Dendritic cell treated with granulocyte-macrophage colony-stimulating factor and Interleukin-4, amounts not matched to agents 40 ng/mL and 50 ng/mL, for 4 days (primary cell): ENCODE measurements around the gene FLCN.

Experiments used
- H3K27ac Mint-ChIP-seq: one replicate; pipeline ENCODE4 v1.8.0; 2022; ENCODE audit warnings: mild to moderate bottlenecking, mixed read lengths
- H3K27me3 Mint-ChIP-seq: one replicate; pipeline ENCODE4 v1.8.0; 2022; ENCODE audit warnings: mild to moderate bottlenecking, mixed read lengths
- H3K36me3 Mint-ChIP-seq: one replicate; pipeline ENCODE4 v1.8.0; 2022; ENCODE audit warnings: low read depth, mixed read lengths
- H3K4me1 Mint-ChIP-seq: one replicate; pipeline ENCODE4 v1.8.0; 2022; ENCODE audit warnings: low read depth, mixed read lengths
- H3K4me3 Mint-ChIP-seq: one replicate; pipeline ENCODE4 v1.8.0; 2022; ENCODE audit warnings: mild to moderate bottlenecking, moderate library complexity, mixed read lengths
- H3K9me3 Mint-ChIP-seq: one replicate; pipeline ENCODE4 v1.8.0; 2022; ENCODE audit warnings: mixed read lengths
- intact Hi-C: fragments of 100-400 bp; cut with micrococcal nuclease; formaldehyde crosslinking; loops from one replicate; pipeline ENCODE4 v1.15.0; 2022

Gene FLCN

GRCh38 chr17:17180741-17181525 is 56.0 kb downstream of the FLCN start:
- no peaks in the 10 kb centered on the region for H3K9me3 Mint-ChIP-seq
- H3K27ac Mint-ChIP-seq = no peak overlapping the region
- H3K4me3 Mint-ChIP-seq = no peak overlapping the region
- intact Hi-C loops = no loop called here
- H3K4me1 Mint-ChIP-seq = peaks cover 29% of the 10 kb centered on the region
- no peaks in the 10 kb centered on the region for H3K27me3 Mint-ChIP-seq
- peaks cover 96% of the 10 kb centered on the region for H3K36me3 Mint-ChIP-seq

DNA sequence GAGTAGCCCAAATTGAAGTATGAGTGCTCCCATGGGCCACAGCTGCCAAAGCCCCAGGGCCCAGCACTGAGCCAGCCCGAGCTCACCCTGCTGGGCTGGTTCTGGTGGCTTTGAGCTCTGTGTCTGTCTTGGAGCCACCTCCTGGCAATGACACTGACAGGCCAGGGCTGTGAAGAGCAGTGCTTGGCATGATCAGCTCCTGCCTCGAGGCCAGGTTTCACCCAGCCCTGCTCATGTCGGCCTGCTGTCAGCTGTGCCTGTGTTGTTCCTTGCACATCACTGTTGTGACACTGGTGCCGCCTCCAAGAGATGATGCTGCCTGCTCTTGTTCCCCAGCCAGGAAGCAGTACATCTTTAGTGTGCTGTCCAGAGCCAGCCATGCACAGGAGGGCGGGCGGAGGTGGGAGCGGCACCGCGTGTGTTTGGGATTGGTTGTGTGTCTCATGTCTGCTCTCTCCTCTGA is 56.8 kb downstream of the FLCN start:
- peaks cover 26% of the 10 kb centered on the region for H3K4me1 Mint-ChIP-seq
- intact Hi-C loops = no loop called here
- H3K27ac Mint-ChIP-seq = no peak overlapping the region
- H3K36me3 Mint-ChIP-seq = peaks cover 96% of the 10 kb centered on the region
- no peaks in the 10 kb centered on the region for H3K27me3 Mint-ChIP-seq
- no peaks in the 10 kb centered on the region for H3K9me3 Mint-ChIP-seq
- no peak overlapping the region for H3K4me3 Mint-ChIP-seq

DNA sequence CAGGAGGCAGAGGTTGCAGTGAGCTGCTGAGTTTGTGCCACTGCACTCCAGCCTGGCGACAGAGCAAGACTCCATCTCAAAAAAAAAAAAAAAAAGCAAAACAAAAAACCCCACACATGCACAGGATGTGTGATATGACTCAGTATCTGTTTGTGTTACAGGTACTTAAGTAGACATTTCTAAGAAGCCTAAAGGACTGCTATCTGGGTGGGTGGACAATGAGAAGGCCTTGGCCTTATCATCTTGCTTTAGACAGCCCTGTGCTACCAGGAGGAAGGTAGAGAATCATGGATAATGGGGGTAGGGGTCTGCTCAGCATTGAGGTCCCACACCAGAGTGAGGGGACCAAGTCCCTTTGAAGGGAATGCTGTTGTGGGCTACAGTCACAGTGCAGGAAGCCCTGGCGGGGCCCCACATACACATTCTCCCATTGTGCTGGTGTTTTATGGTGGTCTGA is 57.6 kb downstream of the FLCN start:
- peaks cover 96% of the 10 kb centered on the region for H3K36me3 Mint-ChIP-seq
- peaks cover 23% of the 10 kb centered on the region for H3K4me1 Mint-ChIP-seq
- H3K4me3 Mint-ChIP-seq = no peak overlapping the region
- no peak overlapping the region for H3K27ac Mint-ChIP-seq
- H3K9me3 Mint-ChIP-seq = no peaks in the 10 kb centered on the region
- no peaks in the 10 kb centered on the region for H3K27me3 Mint-ChIP-seq
- intact Hi-C loops = no loop called here

DNA sequence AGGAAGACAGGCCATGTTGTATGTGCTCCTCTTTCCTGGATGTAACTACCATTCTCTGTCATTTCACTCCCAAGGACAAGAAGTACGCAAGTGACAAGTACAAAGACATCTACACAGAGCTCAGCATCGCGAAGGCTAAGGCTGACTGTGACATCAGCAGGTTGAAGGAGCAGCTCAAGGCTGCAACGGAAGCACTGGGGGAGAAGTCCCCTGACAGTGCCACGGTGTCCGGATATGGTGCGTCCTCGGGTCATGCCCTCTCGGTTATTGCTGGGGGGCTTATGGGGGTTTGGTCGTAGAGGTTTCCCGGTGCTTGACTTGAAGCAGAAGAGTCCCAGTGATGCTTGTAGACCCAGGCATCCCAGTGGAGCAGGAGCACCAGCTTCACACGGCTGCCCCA is 59.8 kb downstream of the FLCN start:
- Mint-ChIP-seq H3K27ac (no peak overlapping the region), H3K4me3 (no peak overlapping the region), H3K36me3 (peaks cover 99% of the 10 kb centered on the region)

GRCh38 chr17:17176341-17176740 is 60.6 kb downstream of the FLCN start:
- H3K36me3 Mint-ChIP-seq = peaks cover 99% of the 10 kb centered on the region
- H3K27ac Mint-ChIP-seq = no peak overlapping the region
- H3K9me3 Mint-ChIP-seq = no peaks in the 10 kb centered on the region
- intact Hi-C loops = no loop called here
- H3K4me1 Mint-ChIP-seq = peaks cover 28% of the 10 kb centered on the region
- no peak overlapping the region for H3K4me3 Mint-ChIP-seq
- no peaks in the 10 kb centered on the region for H3K27me3 Mint-ChIP-seq

More for the DNA sequence above, 59.8 kb downstream of the FLCN start:
- H3K9me3 Mint-ChIP-seq = no peaks in the 10 kb centered on the region
- intact Hi-C loops = no loop called here
- no peaks in the 10 kb centered on the region for H3K27me3 Mint-ChIP-seq
- peaks cover 21% of the 10 kb centered on the region for H3K4me1 Mint-ChIP-seq

DNA sequence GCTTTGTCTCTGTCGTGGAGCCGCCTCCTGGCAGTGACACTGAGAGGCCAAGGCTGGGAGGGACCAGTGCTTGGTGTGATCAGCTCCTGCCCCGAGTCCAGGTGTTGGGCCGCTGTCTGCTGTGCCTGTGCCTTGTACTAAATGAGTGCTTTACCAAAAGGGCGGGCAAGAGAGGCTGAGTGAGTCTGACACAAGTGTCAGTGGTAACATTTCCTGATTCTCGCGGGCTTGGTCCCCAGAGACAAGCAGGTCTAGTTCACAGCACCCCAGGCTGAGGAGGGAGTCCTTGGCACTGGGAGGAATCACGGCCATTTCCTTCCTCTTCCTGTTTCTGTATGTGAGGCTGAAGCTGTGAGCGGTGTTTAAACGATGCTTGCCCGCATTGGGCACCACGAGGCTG is 61.1 kb downstream of the FLCN start:
- no peaks in the 10 kb centered on the region for H3K27me3 Mint-ChIP-seq
- peaks cover 29% of the 10 kb centered on the region for H3K4me1 Mint-ChIP-seq
- no peaks in the 10 kb centered on the region for H3K9me3 Mint-ChIP-seq
- peaks cover 99% of the 10 kb centered on the region for H3K36me3 Mint-ChIP-seq
- H3K4me3 Mint-ChIP-seq = no peak overlapping the region
- intact Hi-C loops = no loop called here
- no peak overlapping the region for H3K27ac Mint-ChIP-seq

- H3K27ac Mint-ChIP-seq = no peak overlapping the region
- no peaks in the 10 kb centered on the region for H3K9me3 Mint-ChIP-seq
- no peaks in the 10 kb centered on the region for H3K27me3 Mint-ChIP-seq
- peaks cover 29% of the 10 kb centered on the region for H3K4me1 Mint-ChIP-seq
- H3K4me3 Mint-ChIP-seq = no peak overlapping the region
- intact Hi-C loops = no loop called here
- peaks cover 94% of the 10 kb centered on the region for H3K36me3 Mint-ChIP-seq
These were observed 61.6 kb downstream of the FLCN start for GRCh38 chr17:17175340-17175739.

- H3K4me3 Mint-ChIP-seq = no peak overlapping the region
- intact Hi-C loops = no loop called here
- no peaks in the 10 kb centered on the region for H3K27me3 Mint-ChIP-seq
- no peak overlapping the region for H3K27ac Mint-ChIP-seq
- no peaks in the 10 kb centered on the region for H3K9me3 Mint-ChIP-seq
- peaks cover 29% of the 10 kb centered on the region for H3K4me1 Mint-ChIP-seq
- peaks cover 90% of the 10 kb centered on the region for H3K36me3 Mint-ChIP-seq
These were observed 63.0 kb downstream of the FLCN start for GRCh38 chr17:17173921-17174320.

DNA sequence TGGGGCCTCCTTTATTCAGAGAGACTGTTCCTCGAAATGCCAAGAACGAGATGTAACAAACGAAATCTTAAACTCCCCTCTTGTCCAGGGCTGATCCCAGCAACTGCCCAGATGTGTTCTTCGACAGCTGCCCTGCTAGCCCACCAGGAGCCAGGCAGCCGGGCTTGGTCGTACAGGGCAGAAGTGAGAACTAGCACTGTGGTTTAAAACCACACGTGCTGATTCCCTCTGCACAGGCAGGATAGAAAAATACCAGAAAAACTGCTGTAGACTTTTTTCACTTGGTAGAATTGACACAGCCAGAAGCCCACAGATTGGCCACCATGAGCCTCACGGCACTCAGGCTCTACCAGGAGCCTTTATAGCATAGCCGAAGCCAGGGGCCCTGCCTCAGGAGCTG is 64.0 kb downstream of the FLCN start:
- Mint-ChIP-seq H3K27me3 (no peaks in the 10 kb centered on the region), H3K4me1 (peaks cover 29% of the 10 kb centered on the region), H3K4me3 (no peak overlapping the region)

GRCh38 chr17:17172001-17172939 is 64.7 kb downstream of the FLCN start:
- H3K36me3 Mint-ChIP-seq = peaks cover 90% of the 10 kb centered on the region
- no peak overlapping the region for H3K27ac Mint-ChIP-seq
- no peaks in the 10 kb centered on the region for H3K27me3 Mint-ChIP-seq
- intact Hi-C loops = no loop called here
- no peaks in the 10 kb centered on the region for H3K9me3 Mint-ChIP-seq
- no peak overlapping the region for H3K4me3 Mint-ChIP-seq
- H3K4me1 Mint-ChIP-seq = peaks cover 29% of the 10 kb centered on the region

More for the DNA sequence above, 64.0 kb downstream of the FLCN start:
- intact Hi-C loops = no loop called here
- Mint-ChIP-seq H3K27ac (no peak overlapping the region), H3K36me3 (peaks cover 90% of the 10 kb centered on the region), H3K9me3 (no peaks in the 10 kb centered on the region)

- intact Hi-C loops = no loop called here
- Mint-ChIP-seq H3K9me3 (no peaks in the 10 kb centered on the region), H3K4me3 (no peak overlapping the region), H3K36me3 (peaks cover 90% of the 10 kb centered on the region), H3K4me1 (peaks cover 27% of the 10 kb centered on the region), H3K27me3 (no peaks in the 10 kb centered on the region), H3K27ac (no peak overlapping the region)
These were observed 65.8 kb downstream of the FLCN start for GRCh38 chr17:17171186-17171585.

DNA sequence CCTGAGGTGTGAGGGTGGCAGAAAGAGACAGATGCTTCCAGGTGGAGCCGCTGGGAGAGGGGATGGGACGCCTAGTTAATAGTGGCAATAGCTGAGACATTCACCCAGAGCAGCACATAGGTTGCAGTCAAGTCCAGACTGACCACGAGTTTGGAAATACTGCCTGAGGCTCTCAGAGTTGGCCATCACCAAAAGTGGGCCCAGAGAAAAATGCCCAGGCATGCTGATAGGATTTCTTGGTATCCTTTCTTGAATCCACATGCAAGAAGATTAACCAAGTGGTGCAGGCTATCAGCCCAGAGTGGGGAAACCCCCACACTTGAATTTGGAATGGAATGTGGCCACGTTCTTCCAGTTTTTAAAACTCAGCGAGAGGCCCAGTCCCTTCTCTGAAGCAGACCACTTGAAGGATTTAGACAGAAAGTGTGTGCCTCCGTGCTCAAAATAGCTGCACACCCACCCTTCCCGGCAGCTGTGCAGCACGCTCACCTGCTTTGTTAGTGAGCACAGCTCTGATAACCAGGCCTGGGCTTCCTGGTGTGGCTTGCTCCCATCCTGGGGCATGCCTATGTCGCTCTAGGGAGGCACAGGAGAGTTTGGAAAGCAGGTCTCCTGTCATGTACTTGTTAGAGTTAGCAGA is 66.5 kb downstream of the FLCN start:
- intact Hi-C loops = no loop called here
- Mint-ChIP-seq H3K4me1 (peaks cover 22% of the 10 kb centered on the region), H3K4me3 (no peak overlapping the region), H3K27ac (no peak overlapping the region), H3K36me3 (peaks cover 90% of the 10 kb centered on the region), H3K27me3 (no peaks in the 10 kb centered on the region), H3K9me3 (no peaks in the 10 kb centered on the region)

DNA sequence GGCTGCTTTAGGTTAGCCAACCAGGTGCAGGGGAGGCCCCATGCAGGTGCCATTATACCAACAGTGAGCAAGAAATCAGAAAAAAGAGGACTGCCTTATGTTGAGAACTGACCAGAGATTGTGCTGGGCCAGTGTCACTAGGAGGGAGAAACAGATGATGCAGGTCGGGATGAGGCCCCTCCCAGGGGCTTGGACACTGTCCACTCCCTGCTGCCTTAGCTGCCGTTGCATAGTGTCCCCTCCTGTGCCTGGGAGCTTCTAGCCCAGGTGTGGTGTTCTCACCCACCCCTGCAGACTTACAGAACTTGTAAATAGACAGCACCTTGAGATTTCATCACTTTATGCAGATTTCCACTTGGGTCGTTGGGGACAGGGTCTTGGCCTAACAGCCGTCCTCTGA is 67.6 kb downstream of the FLCN start:
- peaks cover 90% of the 10 kb centered on the region for H3K36me3 Mint-ChIP-seq
- H3K27me3 Mint-ChIP-seq = no peaks in the 10 kb centered on the region
- intact Hi-C loops = no loop called here
- H3K9me3 Mint-ChIP-seq = no peaks in the 10 kb centered on the region
- H3K4me1 Mint-ChIP-seq = peaks cover 21% of the 10 kb centered on the region
- H3K27ac Mint-ChIP-seq = no peak overlapping the region
- H3K4me3 Mint-ChIP-seq = no peak overlapping the region

- no peak overlapping the region for H3K4me3 Mint-ChIP-seq
- peaks cover 90% of the 10 kb centered on the region for H3K36me3 Mint-ChIP-seq
- intact Hi-C loops = no loop called here
- no peaks in the 10 kb centered on the region for H3K27me3 Mint-ChIP-seq
- H3K4me1 Mint-ChIP-seq = peaks cover 21% of the 10 kb centered on the region
- H3K9me3 Mint-ChIP-seq = no peaks in the 10 kb centered on the region
- no peak overlapping the region for H3K27ac Mint-ChIP-seq
These were observed 68.6 kb downstream of the FLCN start for GRCh38 chr17:17168401-17168800.
